ENCODE measurements around the gene CHST11. TPM values are rescaled to one million over a fixed set of nuclear protein-coding genes. Genes with fewer than 3 reads are reported as not detected.

CHST11 gene
- total and polyA plus RNA-seq, 9 of the 15 experiments (the other 6 are each of a cell fraction or from before 2014, with no cell fraction given), result 2.3 to 38.7 (median 15.0) TPM

DNA sequence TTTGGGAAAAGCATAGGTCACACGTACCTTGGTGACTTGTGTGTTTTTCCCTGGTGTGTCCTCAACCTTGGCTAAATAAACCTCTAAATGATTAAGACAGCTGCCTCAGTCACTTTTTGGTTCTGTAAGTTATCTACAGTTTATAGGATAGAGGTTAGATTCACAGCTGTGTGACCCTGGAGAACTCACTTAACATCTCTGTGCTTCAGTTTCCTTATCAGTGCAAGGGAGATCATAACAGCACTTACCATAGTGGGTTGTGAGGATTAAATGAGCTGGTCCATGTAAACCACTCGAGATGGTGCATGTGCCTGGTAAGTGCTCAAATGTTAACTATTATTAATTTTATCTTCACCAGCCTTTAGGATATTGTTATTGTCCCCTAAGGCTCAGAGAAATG, 35.4 kb upstream of the CHST11 start (continued):
- TF ChIP-seq FOXM1 (IDR thresholded peaks at IDR 0.05; ENCODE audit: low read depth) (no peak), FOXM1 (CRISPR knock-in tag; IDR thresholded peaks at IDR 0.05; ENCODE audit: low read depth) (no peak), HNRNPUL1 (IDR thresholded peaks at IDR 0.05; ENCODE audit: low read length) (no peak), SUPT5H (IDR thresholded peaks at IDR 0.05) (no peak), ZFP36 (IDR thresholded peaks at IDR 0.05; ENCODE audit: low read depth, low read length, partially characterized antibody) (peak; percentile 78), MBD2 (IDR thresholded peaks at IDR 0.05; ENCODE audit: borderline replicate concordance, low read depth) (no peak)
- TF ChIP-seq, protein P1, sequence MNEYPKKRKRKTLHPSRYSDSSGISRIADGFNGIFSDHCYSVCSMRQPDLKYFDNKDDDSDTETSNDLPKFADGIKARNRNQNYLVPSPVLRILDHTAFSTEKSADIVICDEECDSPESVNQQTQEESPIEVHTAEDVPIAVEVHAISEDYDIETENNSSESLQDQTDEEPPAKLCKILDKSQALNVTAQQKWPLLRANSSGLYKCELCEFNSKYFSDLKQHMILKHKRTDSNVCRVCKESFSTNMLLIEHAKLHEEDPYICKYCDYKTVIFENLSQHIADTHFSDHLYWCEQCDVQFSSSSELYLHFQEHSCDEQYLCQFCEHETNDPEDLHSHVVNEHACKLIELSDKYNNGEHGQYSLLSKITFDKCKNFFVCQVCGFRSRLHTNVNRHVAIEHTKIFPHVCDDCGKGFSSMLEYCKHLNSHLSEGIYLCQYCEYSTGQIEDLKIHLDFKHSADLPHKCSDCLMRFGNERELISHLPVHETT (CRISPR knock-in tag; conservative IDR thresholded peaks at IDR 0.05 in 1 of 2, IDR thresholded peaks at IDR 0.05 in 1 of 2), result no peak

DNA sequence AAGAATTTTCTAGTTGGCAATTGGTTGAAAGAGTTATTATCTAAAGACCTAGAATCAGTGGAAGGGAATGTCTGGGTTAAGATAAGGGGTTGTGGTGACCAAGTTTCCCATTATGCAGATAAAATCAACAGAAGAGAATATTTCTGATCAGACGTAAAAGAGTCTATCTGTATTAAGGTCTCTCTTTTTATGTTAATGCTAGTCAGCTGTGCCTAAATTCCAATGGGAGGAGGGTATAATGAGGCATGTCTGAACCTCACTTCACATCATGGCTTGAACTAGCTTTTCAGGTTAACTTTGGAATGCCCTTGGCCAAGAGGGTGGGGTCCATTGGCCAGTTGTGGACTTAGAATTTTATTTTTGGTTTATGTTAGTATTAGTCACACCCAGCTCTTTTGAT, 34.3 kb upstream of the CHST11 start:
- no peaks in the 10 kb centered on the region for H3K79me2 ChIP-seq (ENCODE audit: control insufficient read depth, insufficient read depth, low read length)
- H3K4me2 ChIP-seq (ENCODE audit: insufficient read depth, low read length), result no peak overlapping the region
- H3K36me3 ChIP-seq (ENCODE audit: control insufficient read depth, insufficient read depth, low read length), result no peaks in the 10 kb centered on the region
- no peak overlapping the region for H3K4me3 ChIP-seq
- DNase-seq (ENCODE audit: extremely low read depth in 1 of 4, low spot score in 3 of 4) (no peak), ATAC-seq (no peak), FAIRE-seq (no peak)
- no peaks in the 10 kb centered on the region for H3K9me1 ChIP-seq (ENCODE audit: control insufficient read depth, insufficient read depth, low read length)
- in situ Hi-C loops (cut with MboI), result no loop called here
- intact Hi-C loops (cut with micrococcal nuclease), result no loop called here
- H3K9me3 ChIP-seq (replicated peaks; ENCODE audit: control insufficient read depth, insufficient read depth, low read depth, low read length), result no peaks in the 10 kb centered on the region
- H3K9ac ChIP-seq (ENCODE audit: insufficient read depth in 1 of 2, low read depth in 2 of 2, low read length in 2 of 2), result no peak overlapping the region
- ChIA-PET POLR2A (no interaction called here), CTCF (ENCODE audit: low intra/inter-chr PET ratio) (no interaction called here)
- 0 out of 5 replicates have a peak, but pooled peaks cover 0 to 4% of the 10 kb centered on the region in 2 experiments for H3K4me1 ChIP-seq (replicated peaks in 1 of 2; ENCODE audit: control insufficient read depth in 2 of 2, insufficient read depth in 2 of 2, low read length in 2 of 2)
- no peaks in the 10 kb centered on the region for H4K20me1 ChIP-seq (replicated peaks; ENCODE audit: control insufficient read depth, insufficient read depth, low read length)
- H3K27me3 ChIP-seq (ENCODE audit: control insufficient read depth in 2 of 2, insufficient read depth in 2 of 2, low read length in 2 of 2), result peaks cover 0 to 3% of the 10 kb centered on the region in 2 experiments; a peak in 2 of 5 replicates
- WGBS (ENCODE audit: insufficient coverage, low coverage, missing lambda C conversion rate), result 5% methylated on average over 1 of the region's 1 CpG
- no peak overlapping the region for H2AFZ ChIP-seq (ENCODE audit: low read depth, low read length)
- no peak overlapping the region for H3K27ac ChIP-seq (ENCODE audit: extremely low read depth, low read depth, low read length)
- BruUV-seq (replicated peaks), result no TSS peak
- TF ChIP-seq POU5F1 (IDR thresholded peaks at IDR 0.05; ENCODE audit: borderline replicate concordance, low read depth, low read length, partially characterized antibody), result no peak
- no peak for TF ChIP-seq MIER1 (IDR thresholded peaks at IDR 0.05; ENCODE audit: low read depth)
- TF ChIP-seq, protein P2, sequence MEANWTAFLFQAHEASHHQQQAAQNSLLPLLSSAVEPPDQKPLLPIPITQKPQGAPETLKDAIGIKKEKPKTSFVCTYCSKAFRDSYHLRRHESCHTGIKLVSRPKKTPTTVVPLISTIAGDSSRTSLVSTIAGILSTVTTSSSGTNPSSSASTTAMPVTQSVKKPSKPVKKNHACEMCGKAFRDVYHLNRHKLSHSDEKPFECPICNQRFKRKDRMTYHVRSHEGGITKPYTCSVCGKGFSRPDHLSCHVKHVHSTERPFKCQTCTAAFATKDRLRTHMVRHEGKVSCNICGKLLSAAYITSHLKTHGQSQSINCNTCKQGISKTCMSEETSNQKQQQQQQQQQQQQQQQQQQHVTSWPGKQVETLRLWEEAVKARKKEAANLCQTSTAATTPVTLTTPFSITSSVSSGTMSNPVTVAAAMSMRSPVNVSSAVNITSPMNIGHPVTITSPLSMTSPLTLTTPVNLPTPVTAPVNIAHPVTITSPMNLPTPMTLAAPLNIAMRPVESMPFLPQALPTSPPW (CRISPR knock-in tag; IDR thresholded peaks at IDR 0.05), result peak; percentile 63; the same call in 1 of the 2 replicates
- TF ChIP-seq, protein P3, sequence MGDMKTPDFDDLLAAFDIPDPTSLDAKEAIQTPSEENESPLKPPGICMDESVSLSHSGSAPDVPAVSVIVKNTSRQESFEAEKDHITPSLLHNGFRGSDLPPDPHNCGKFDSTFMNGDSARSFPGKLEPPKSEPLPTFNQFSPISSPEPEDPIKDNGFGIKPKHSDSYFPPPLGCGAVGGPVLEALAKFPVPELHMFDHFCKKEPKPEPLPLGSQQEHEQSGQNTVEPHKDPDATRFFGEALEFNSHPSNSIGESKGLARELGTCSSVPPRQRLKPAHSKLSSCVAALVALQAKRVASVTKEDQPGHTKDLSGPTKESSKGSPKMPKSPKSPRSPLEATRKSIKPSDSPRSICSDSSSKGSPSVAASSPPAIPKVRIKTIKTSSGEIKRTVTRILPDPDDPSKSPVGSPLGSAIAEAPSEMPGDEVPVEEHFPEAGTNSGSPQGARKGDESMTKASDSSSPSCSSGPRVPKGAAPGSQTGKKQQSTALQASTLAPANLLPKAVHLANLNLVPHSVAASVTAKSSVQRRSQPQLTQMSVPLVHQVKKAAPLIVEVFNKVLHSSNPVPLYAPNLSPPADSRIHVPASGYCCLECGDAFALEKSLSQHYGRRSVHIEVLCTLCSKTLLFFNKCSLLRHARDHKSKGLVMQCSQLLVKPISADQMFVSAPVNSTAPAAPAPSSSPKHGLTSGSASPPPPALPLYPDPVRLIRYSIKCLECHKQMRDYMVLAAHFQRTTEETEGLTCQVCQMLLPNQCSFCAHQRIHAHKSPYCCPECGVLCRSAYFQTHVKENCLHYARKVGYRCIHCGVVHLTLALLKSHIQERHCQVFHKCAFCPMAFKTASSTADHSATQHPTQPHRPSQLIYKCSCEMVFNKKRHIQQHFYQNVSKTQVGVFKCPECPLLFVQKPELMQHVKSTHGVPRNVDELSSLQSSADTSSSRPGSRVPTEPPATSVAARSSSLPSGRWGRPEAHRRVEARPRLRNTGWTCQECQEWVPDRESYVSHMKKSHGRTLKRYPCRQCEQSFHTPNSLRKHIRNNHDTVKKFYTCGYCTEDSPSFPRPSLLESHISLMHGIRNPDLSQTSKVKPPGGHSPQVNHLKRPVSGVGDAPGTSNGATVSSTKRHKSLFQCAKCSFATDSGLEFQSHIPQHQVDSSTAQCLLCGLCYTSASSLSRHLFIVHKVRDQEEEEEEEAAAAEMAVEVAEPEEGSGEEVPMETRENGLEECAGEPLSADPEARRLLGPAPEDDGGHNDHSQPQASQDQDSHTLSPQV (IDR thresholded peaks at IDR 0.05), result no peak
- TF ChIP-seq, protein P4, sequence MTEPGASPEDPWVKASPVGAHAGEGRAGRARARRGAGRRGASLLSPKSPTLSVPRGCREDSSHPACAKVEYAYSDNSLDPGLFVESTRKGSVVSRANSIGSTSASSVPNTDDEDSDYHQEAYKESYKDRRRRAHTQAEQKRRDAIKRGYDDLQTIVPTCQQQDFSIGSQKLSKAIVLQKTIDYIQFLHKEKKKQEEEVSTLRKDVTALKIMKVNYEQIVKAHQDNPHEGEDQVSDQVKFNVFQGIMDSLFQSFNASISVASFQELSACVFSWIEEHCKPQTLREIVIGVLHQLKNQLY (CRISPR knock-in tag; conservative IDR thresholded peaks at IDR 0.05), result no peak
- peak; percentile 17; the same call in 1 of the 2 replicates for TF ChIP-seq ARID1B (IDR thresholded peaks at IDR 0.05)
